Suprapubic skin (tissue), 4 donors: ENCODE data around the gene PHACTR1. TPM values are rescaled to one million over a fixed set of nuclear protein-coding genes. Genes with fewer than 3 reads are reported as not detected.

Source experiments
- DNase-seq, 2 donors: peaks; one replicate each; pipeline ENCODE4 v3.0.0-alpha.2; 2019; ENCODE audit warnings: low spot score in 2 of 2
- H3K27ac ChIP-seq: fragments of 200-600 bp; sonication (generic); one replicate; pipeline ENCODE4 v1.5.1; 2019
- H3K27me3 ChIP-seq: fragments of 200-600 bp; sonication (generic); one replicate; pipeline ENCODE4 v1.5.1; 2019
- H3K36me3 ChIP-seq: fragments of 200-600 bp; sonication (generic); one replicate; pipeline ENCODE4 v1.5.1; 2019
- H3K4me1 ChIP-seq: fragments of 200-600 bp; sonication (generic); one replicate; pipeline ENCODE4 v1.5.1; 2019
- H3K4me3 ChIP-seq: fragments of 200-600 bp; sonication (generic); one replicate; pipeline ENCODE4 v1.5.1; 2019; ENCODE audit warnings: mild to moderate bottlenecking
- H3K9me3 ChIP-seq: fragments of 200-600 bp; sonication (generic); one replicate; pipeline ENCODE4 v1.5.1; 2019
- CTCF ChIP-seq, 2 donors: fragments of 200-600 bp in 1 of 2; fragments of 450-650 bp in 1 of 2; sonication (generic) in 1 of 2; IDR thresholded peaks; one replicate each; pipeline ENCODE4 v1.5.1; 2016 to 2019; ENCODE audit warnings: antibody characterized with exemption in 2 of 2, mild to moderate bottlenecking in 1 of 2, moderate library complexity in 1 of 2
- EP300 ChIP-seq: sonication (generic); formaldehyde crosslinking; IDR thresholded peaks from one replicate; pipeline ENCODE4 v1.6.1; 2017; ENCODE audit warnings: antibody characterized with exemption
- POLR2A ChIP-seq, 2 donors: fragments of 450-650 bp; IDR thresholded peaks; one replicate each; pipeline ENCODE4 v1.6.1; 2017; ENCODE audit warnings: antibody characterized with exemption in 2 of 2, mild to moderate bottlenecking in 2 of 2, moderate library complexity in 2 of 2
- POLR2AphosphoS5 ChIP-seq, 3 donors: sonication (generic); formaldehyde crosslinking; IDR thresholded peaks; one replicate each; pipeline ENCODE4 v1.6.1; 2017; ENCODE audit warnings: antibody characterized with exemption in 3 of 3
- WGBS: methylation state at CpG from one replicate; pipeline ENCODE4 v1.1.5; 2018; 5-methylcytosine and 5-hydroxymethylcytosine counted together
- total RNA-seq, 4 donors: library from RNA; depleted of rRNA; stranded (reverse); fragments of >200 nt; gene quantifications; one replicate each; pipeline ENCODE4 v1.1.0, GENCODE V29; 2016

The PHACTR1 gene
- total RNA-seq, 4 donors from 2014 or later = 4.0 to 8.2 (median 6.4) TPM

GRCh38 chr6:12884983-12885382 lies 168.4 kb downstream of the PHACTR1 start:
- Histone ChIP-seq H3K9me3 (no peaks in the 10 kb centered on the region), H3K27ac (no peak overlapping the region), H3K4me3 (no peak overlapping the region), H3K27me3 (peaks cover 18% of the 10 kb centered on the region), H3K36me3 (no peaks in the 10 kb centered on the region), H3K4me1 (no peaks in the 10 kb centered on the region)
- no peak for DNase-seq
- TF ChIP-seq POLR2A (IDR thresholded peaks at IDR 0.05) = no peak
- TF ChIP-seq CTCF (IDR thresholded peaks at IDR 0.05) = no peak
- TF ChIP-seq EP300 = no peak
- no peak for TF ChIP-seq POLR2AphosphoS5 (IDR thresholded peaks at IDR 0.05)
- WGBS = 66% methylated on average over 7 of the region's 7 CpGs

- no peak for DNase-seq
- TF ChIP-seq POLR2A (IDR thresholded peaks at IDR 0.05) = no peak
- TF ChIP-seq CTCF (IDR thresholded peaks at IDR 0.05) = no peak
- TF ChIP-seq EP300 = no peak
- TF ChIP-seq POLR2AphosphoS5 (IDR thresholded peaks at IDR 0.05) = no peak
- H3K4me1 ChIP-seq = no peaks in the 10 kb centered on the region
- no peak overlapping the region for H3K27ac ChIP-seq
- 61% methylated on average over 8 of the region's 8 CpGs for WGBS
- H3K36me3 ChIP-seq = no peaks in the 10 kb centered on the region
- H3K4me3 ChIP-seq = no peak overlapping the region
- peaks cover 9% of the 10 kb centered on the region for H3K27me3 ChIP-seq
- H3K9me3 ChIP-seq = peaks cover 4% of the 10 kb centered on the region
Observed at GRCh38 chr6:12886961-12887775, 170.6 kb downstream of the PHACTR1 start.

- Histone ChIP-seq H3K4me3 (no peak overlapping the region), H3K36me3 (no peaks in the 10 kb centered on the region), H3K27ac (no peak overlapping the region), H3K4me1 (peaks cover 9% of the 10 kb centered on the region), H3K27me3 (peaks cover under 1% of the 10 kb centered on the region), H3K9me3 (peaks cover 4% of the 10 kb centered on the region)
- 94% methylated on average over 9 of the region's 9 CpGs for WGBS
- no peak for DNase-seq
- TF ChIP-seq CTCF (IDR thresholded peaks at IDR 0.05) (peak in 1 of 2 donors; percentile 10), EP300 (no peak), POLR2AphosphoS5 (IDR thresholded peaks at IDR 0.05) (no peak), POLR2A (IDR thresholded peaks at IDR 0.05) (no peak)
Observed at GRCh38 chr6:12890171-12890790, 173.7 kb downstream of the PHACTR1 start.

GRCh38 chr6:12891595-12891994 lies 175.0 kb downstream of the PHACTR1 start:
- peaks cover 5% of the 10 kb centered on the region for H3K27me3 ChIP-seq
- 72% methylated on average over 1 of the region's 1 CpG for WGBS
- no peak for TF ChIP-seq POLR2AphosphoS5 (IDR thresholded peaks at IDR 0.05)
- TF ChIP-seq EP300 = no peak
- TF ChIP-seq CTCF (IDR thresholded peaks at IDR 0.05) = no peak
- no peak for TF ChIP-seq POLR2A (IDR thresholded peaks at IDR 0.05)

GRCh38 chr6:12892151-12892550 lies 175.6 kb downstream of the PHACTR1 start:
- TF ChIP-seq POLR2AphosphoS5 (IDR thresholded peaks at IDR 0.05) (no peak), CTCF (IDR thresholded peaks at IDR 0.05) (no peak), EP300 (no peak), POLR2A (IDR thresholded peaks at IDR 0.05) (no peak)
- Histone ChIP-seq H3K36me3 (no peaks in the 10 kb centered on the region), H3K9me3 (peaks cover 4% of the 10 kb centered on the region), H3K27me3 (peaks cover 5% of the 10 kb centered on the region), H3K4me1 (peaks cover 19% of the 10 kb centered on the region), H3K4me3 (no peak overlapping the region), H3K27ac (no peak overlapping the region)
- WGBS = 70% methylated on average over 4 of the region's 4 CpGs
- DNase-seq = no peak

More at GRCh38 chr6:12891595-12891994, 175.0 kb downstream of the PHACTR1 start:
- peaks cover 4% of the 10 kb centered on the region for H3K9me3 ChIP-seq
- DNase-seq = no peak
- no peak overlapping the region for H3K27ac ChIP-seq
- no peaks in the 10 kb centered on the region for H3K36me3 ChIP-seq
- H3K4me1 ChIP-seq = peaks cover 19% of the 10 kb centered on the region
- H3K4me3 ChIP-seq = no peak overlapping the region
